CD4-positive, alpha-beta T cell (primary cell): Measurements from ENCODE around the gene MACROD2. TPM values are rescaled to one million over a fixed set of nuclear protein-coding genes. Genes with fewer than 3 reads are reported as not detected.
A peak's percentile ranks its signal among the peaks of the same experiment; 100 is the strongest.

Experiments
- ATAC-seq: fragments of 200-7000 bp; cut with Tn5 transposase; one replicate; pipeline ENCODE4 v1.10.0; 2022; ENCODE audit warnings: mild to moderate bottlenecking; ENCODE audit not compliant: poor library complexity
- CTCF ChIA-PET: fragments of 350-600 bp; sonication (Branson Sonifier 250); formaldehyde crosslinking; loops from one replicate; lab custom pipeline; 2021; ENCODE audit warnings: antibody characterized with exemption, inconsistent platforms; lab: Charles Lee
- POLR2A ChIA-PET: fragments of 350-600 bp; sonication (Branson Sonifier 250); formaldehyde crosslinking; loops from one replicate; lab custom pipeline; 2021; ENCODE audit warnings: antibody characterized with exemption, inconsistent platforms; lab: Charles Lee
- DNase-seq, 14 experiments: peaks; one replicate each; pipeline ENCODE4 v3.0.0-alpha.2; 2013 to 2020; ENCODE audit warnings: mixed read lengths in 2 of 14
- H3K27ac ChIP-seq, 2 donors: one replicate each; pipeline versions ENCODE4 v1.5.1 to v1.7.0; 2013; ENCODE audit warnings: low read length in 2 of 2, low read depth in 1 of 2, mild to moderate bottlenecking in 1 of 2
- H3K27me3 ChIP-seq, 2 experiments: 1 replicate in 1 of 2; 2 replicates in 1 of 2; pipeline versions ENCODE4 v1.6.1 to v1.7.0; 2013; ENCODE audit warnings: low read length in 2 of 2, control low read depth in 1 of 2, mild to moderate bottlenecking in 1 of 2, moderate library complexity in 1 of 2; ENCODE audit not compliant: insufficient read depth in 2 of 2, control insufficient read depth in 1 of 2
- H3K36me3 ChIP-seq: one replicate; pipeline ENCODE4 v1.6.1; 2013; ENCODE audit warnings: low read length, control low read depth; ENCODE audit not compliant: insufficient read depth
- H3K4me1 ChIP-seq: one replicate; pipeline ENCODE4 v1.6.1; 2013; ENCODE audit warnings: low read length, control low read depth; ENCODE audit not compliant: insufficient read depth
- H3K4me3 ChIP-seq: one replicate; pipeline ENCODE4 v1.5.1; 2013; ENCODE audit warnings: mild to moderate bottlenecking, low read length, moderate library complexity
- H3K9me3 ChIP-seq, 2 experiments: 1 replicate in 1 of 2; 2 replicates in 1 of 2; pipeline versions ENCODE4 v1.6.1 to v1.7.0; 2013; ENCODE audit warnings: low read length in 2 of 2, mild to moderate bottlenecking in 2 of 2, control low read depth in 1 of 2, moderate library complexity in 1 of 2; ENCODE audit not compliant: control insufficient read depth in 1 of 2, insufficient read depth in 1 of 2
- H3K27ac Mint-ChIP-seq: one replicate; pipeline ENCODE4 v1.8.0; 2020; ENCODE audit warnings: mixed read lengths
- H3K27me3 Mint-ChIP-seq: one replicate; pipeline ENCODE4 v1.8.0; 2021; ENCODE audit warnings: mixed read lengths
- H3K36me3 Mint-ChIP-seq: one replicate; pipeline ENCODE4 v1.8.0; 2021; ENCODE audit warnings: low read depth, mixed read lengths
- H3K4me1 Mint-ChIP-seq: one replicate; pipeline ENCODE4 v1.8.0; 2021; ENCODE audit warnings: low read depth, mixed read lengths
- H3K4me3 Mint-ChIP-seq: one replicate; pipeline ENCODE4 v1.8.0; 2020; ENCODE audit warnings: mild to moderate bottlenecking, mixed read lengths
- H3K9me3 Mint-ChIP-seq: one replicate; pipeline ENCODE4 v1.8.0; 2020; ENCODE audit warnings: mixed read lengths
- CTCF ChIP-seq: fragments of 200-600 bp; IDR thresholded peaks from one replicate; pipeline ENCODE4 v1.8.0; 2022; ENCODE audit warnings: antibody characterized with exemption, mild to moderate bottlenecking
- intact Hi-C, 2 experiments: fragments of 100-400 bp; cut with DNase I in 1 of 2; cut with micrococcal nuclease in 1 of 2; formaldehyde crosslinking; loops; one replicate each; pipeline versions ENCODE4 v1.15.1 to v1.9.0; 2023 to 2025; cut with DNase I, micrococcal nuclease
- total RNA-seq, 174 experiments: library from RNA in 2 of 174; stranded (reverse) in 2 of 174; gene quantifications; one replicate each; pipeline ENCODE4 v1.2.3 and lab custom pipeline; 2021 to 2026

MACROD2 gene
- total RNA-seq, 2 experiments from 2014 or later, result not detected

DNA sequence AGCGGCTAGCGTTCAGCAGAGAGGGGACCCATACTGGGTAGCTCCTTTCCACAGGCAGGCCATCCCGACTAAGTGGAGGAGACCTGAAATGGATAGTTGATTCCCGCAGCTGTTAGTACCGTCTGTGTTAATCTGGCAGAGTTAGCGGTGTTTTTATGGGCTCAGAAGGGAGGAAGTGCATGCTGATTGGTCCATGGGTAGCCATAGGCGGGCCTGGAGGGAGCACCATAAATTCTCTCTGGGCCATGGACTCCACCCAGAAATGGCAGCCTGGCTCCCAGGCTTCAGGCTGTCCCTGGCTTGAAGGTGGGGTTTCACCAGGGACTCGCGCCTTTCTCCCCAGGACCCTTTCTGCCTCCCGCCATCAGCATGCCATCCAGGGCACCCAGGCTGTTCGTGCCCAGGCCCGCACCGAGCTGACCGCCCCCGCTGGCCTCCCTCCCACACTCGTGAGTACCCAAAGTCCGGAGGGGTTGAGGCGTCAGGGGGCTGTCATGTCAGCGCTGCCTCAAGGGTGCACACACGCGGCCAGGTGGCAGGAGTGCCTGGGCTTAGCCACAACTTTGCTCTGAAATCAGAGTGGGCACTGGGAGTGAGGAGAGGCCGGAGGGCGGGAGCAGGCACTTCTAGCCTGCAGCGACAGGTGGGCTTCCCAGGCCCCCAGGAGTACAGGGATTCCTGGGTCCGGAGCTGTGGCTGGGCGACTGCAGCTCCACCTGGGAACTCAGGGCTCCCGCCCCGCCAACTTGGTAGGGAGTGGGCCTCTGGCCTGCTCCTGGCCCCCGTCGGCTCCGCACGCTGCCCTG lies 1036.4 kb downstream of the MACROD2 start:
- Histone ChIP-seq H3K27me3 (no peaks in the 10 kb centered on the region), H3K4me1 (no peaks in the 10 kb centered on the region), H3K9me3 (peaks cover 0 to 19% of the 10 kb centered on the region in 2 experiments), H3K27ac (no peak overlapping the region), H3K36me3 (no peaks in the 10 kb centered on the region), H3K4me3 (no peak overlapping the region)
- CTCF ChIA-PET, result no interaction called here
- TF ChIP-seq CTCF, result no peak
- Mint-ChIP-seq H3K4me1 (no peaks in the 10 kb centered on the region), H3K27ac (no peak overlapping the region), H3K27me3 (no peaks in the 10 kb centered on the region), H3K9me3 (no peaks in the 10 kb centered on the region), H3K36me3 (no peaks in the 10 kb centered on the region), H3K4me3 (no peak overlapping the region)
- intact Hi-C loops, result loop anchor here in 1 of 2 experiments (2.0 kb wide), 1 partner anchor 19 kb away; no protein-coding TSS in a partner anchor
- no peak for ATAC-seq
- POLR2A ChIA-PET, result no interaction called here
- peak in 1 of 14 experiments; percentile 5 for DNase-seq

DNA sequence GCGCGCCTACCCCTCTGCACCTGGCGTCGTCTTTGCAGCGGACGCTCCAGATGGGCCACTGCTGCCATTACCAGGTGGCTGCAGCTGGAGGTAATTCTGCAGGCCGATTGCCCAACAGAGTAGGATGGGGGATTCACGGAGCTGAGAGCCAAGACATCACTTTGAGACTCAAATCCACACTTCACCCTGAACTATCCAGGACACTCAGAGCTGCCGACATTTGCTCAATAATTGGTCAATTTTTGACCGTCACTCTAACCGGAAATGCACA lies 1037.0 kb downstream of the MACROD2 start:
- intact Hi-C loops, result no loop called here
- H3K27me3 ChIP-seq, result no peaks in the 10 kb centered on the region
- H3K4me3 ChIP-seq, result no peak overlapping the region
- CTCF ChIA-PET, result no interaction called here
- no peaks in the 10 kb centered on the region for H3K27me3 Mint-ChIP-seq
- H3K4me1 ChIP-seq, result no peaks in the 10 kb centered on the region
- no peak overlapping the region for H3K4me3 Mint-ChIP-seq
- H3K9me3 ChIP-seq, result peaks cover 0 to 19% of the 10 kb centered on the region in 2 experiments
- H3K4me1 Mint-ChIP-seq, result no peaks in the 10 kb centered on the region
- POLR2A ChIA-PET, result no interaction called here
- H3K27ac Mint-ChIP-seq, result no peak overlapping the region
- TF ChIP-seq CTCF, result no peak
- DNase-seq (no peak), ATAC-seq (no peak)
- no peaks in the 10 kb centered on the region for H3K36me3 ChIP-seq
- H3K9me3 Mint-ChIP-seq, result no peaks in the 10 kb centered on the region
- H3K27ac ChIP-seq, result no peak overlapping the region
- H3K36me3 Mint-ChIP-seq, result no peaks in the 10 kb centered on the region

- Mint-ChIP-seq H3K4me1 (no peaks in the 10 kb centered on the region), H3K27me3 (no peaks in the 10 kb centered on the region)
Observed at GRCh38 chr20:15033269-15033668, 1038.0 kb downstream of the MACROD2 start.

More at GRCh38 chr20:15033269-15033668, 1038.0 kb downstream of the MACROD2 start:
- Mint-ChIP-seq H3K4me3 (no peak overlapping the region), H3K9me3 (no peaks in the 10 kb centered on the region), H3K27ac (no peak overlapping the region), H3K36me3 (no peaks in the 10 kb centered on the region)
- Histone ChIP-seq H3K9me3 (peaks cover 0 to 19% of the 10 kb centered on the region in 2 experiments), H3K36me3 (no peaks in the 10 kb centered on the region), H3K4me1 (no peaks in the 10 kb centered on the region), H3K27me3 (no peaks in the 10 kb centered on the region), H3K27ac (no peak overlapping the region), H3K4me3 (no peak overlapping the region)
- ChIA-PET CTCF (no interaction called here), POLR2A (no interaction called here)
- intact Hi-C loops, result no loop called here
- DNase-seq (no peak), ATAC-seq (no peak)
- no peak for TF ChIP-seq CTCF
